Measurements from ENCODE around the gene MBD6.

MBD6 gene

DNA sequence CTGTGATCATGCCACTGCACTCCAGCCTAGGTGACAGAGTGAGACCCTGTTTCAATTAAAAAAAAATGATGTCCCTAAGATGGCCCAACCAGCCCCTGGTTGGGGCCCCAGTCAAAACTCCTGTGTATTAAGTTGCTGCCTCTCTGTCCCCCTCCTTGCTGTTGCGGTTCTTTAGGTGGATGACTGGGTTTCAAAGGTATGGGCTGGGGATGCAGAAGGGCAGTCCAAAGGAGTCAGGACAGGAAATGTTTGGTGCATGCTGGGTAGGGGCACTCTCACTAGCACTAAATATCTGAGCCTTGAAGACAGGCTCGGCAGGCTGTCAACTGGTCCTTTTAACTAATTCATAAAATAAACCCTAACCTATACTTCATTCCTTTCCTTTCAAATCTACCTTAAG, 56.4 kb downstream of the MBD6 start:
- TF ChIP-seq, protein P1, sequence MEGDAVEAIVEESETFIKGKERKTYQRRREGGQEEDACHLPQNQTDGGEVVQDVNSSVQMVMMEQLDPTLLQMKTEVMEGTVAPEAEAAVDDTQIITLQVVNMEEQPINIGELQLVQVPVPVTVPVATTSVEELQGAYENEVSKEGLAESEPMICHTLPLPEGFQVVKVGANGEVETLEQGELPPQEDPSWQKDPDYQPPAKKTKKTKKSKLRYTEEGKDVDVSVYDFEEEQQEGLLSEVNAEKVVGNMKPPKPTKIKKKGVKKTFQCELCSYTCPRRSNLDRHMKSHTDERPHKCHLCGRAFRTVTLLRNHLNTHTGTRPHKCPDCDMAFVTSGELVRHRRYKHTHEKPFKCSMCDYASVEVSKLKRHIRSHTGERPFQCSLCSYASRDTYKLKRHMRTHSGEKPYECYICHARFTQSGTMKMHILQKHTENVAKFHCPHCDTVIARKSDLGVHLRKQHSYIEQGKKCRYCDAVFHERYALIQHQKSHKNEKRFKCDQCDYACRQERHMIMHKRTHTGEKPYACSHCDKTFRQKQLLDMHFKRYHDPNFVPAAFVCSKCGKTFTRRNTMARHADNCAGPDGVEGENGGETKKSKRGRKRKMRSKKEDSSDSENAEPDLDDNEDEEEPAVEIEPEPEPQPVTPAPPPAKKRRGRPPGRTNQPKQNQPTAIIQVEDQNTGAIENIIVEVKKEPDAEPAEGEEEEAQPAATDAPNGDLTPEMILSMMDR (IDR thresholded peaks at IDR 0.05; ENCODE audit: low read depth, low read length): no peak
- no peak overlapping the region for H3K4me3 ChIP-seq (ENCODE audit: low read depth, low read length)
